Stimulated activated CD4-positive, alpha-beta T cell treated with anti-CD3 and anti-CD28 coated beads, TNF-alpha, amount 100 ng/mL, for 4 hours (primary cell): Measurements from ENCODE around the gene NDST1.

Experiments
- DNase-seq, 3 experiments: peaks; one replicate each; pipeline ENCODE4 v3.0.0-alpha.2; 2020; ENCODE audit warnings: low read depth in 3 of 3

Gene NDST1

DNA sequence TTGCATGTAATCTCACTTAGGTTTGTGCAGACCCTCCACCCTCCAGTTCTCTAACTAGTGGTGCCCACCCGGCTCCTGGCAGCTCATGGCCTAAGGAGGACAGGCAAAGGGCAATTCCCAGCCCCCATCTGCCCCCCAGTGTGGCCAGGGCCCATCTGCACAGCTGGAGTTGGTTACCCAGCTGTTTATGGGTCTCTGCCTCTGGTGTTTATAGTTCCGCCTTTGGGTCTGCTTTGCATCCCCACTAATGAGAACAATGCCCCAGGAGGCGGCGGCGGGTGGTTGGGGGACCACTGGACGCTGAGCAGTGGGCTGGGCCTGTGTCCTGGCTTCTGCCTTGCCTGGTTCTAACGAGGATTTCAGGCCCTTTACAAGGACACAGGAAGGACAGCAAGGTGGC is 62.4 kb downstream of the NDST1 start:
- DNase-seq = no peak

DNA sequence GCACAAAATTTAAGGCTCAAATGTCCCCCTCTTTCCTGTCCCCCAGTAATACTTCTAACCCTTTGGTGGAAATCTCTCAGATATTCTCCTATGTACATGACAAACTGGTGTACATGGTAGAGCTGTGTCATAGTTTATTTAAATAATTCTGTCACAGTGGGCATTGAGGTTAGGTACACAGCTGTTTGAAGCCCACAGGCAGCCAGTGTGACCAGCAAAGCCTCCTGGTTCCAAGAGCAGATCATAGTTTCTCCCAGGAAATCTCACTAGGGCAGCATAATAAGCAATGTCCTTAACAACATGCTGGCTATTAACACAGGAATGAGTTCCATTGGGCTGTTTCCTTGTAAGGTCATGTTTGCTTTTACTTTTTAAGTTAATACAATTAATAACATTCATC is 63.9 kb downstream of the NDST1 start:
- DNase-seq = no peak

DNA sequence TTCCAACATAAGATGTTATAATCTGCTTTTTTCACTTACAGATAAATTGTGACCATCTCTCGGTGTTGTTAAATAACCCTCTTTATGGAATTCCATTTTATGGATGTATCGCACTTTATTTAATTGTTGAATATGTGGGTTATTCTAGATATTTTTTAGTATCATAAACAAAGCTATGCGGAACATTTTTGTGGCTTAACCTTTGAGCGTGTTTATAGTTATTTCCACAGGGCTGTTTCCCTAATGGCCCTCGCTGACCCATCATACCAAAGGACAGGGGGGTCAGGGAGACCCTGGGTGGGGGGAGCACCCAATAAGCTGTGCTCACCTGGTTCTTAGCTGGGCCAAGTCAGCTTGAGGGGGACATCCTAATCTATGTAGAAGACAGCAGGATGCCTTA is 65.3 kb downstream of the NDST1 start:
- DNase-seq = no peak

DNA sequence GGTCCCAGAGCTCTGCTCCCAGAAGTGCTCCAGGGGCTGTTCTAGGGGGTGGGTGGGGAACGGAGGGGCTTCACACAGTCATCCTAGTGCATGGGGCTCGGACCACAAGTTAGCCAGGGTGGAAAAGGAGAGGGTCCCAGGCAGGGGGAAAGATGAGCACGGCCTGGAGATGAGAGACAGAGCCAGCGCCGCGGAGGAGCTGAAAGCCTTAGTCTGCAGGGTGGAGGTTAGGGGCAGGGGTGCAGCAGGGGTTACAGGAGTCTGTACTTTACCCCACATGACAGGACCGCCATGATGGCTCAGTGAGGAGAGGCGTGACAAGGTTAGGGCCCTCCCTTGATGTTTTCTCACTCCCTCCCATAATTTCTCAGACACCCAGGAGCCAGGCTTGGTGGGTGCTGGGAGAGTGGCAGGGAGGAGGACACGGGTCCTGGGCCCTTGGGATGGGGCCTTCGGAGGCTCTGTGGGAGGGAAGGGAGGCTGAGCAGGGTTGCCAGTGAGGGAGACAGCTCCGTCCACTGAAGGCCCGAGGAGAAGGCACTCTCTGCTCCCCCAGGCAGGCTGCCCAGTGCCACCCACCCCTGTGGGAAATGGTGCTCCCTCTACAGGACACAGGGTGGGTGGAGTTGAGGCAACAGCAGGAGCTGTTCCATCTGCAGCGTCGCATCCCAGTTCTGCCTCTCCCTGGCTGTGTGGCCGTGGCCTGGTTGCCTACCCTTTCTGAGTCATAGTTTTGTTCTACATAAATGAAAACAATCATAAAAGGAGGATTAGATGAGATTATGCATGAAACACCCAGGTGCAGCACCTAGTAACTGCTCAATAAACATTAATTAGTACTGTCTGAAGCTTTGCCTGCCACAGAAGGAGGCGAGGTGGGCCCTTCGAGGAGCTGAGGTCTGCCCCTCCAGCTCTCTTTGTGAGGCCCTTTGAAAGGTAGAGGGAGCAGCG is 66.2 kb downstream of the NDST1 start:
- no peak for DNase-seq

DNA sequence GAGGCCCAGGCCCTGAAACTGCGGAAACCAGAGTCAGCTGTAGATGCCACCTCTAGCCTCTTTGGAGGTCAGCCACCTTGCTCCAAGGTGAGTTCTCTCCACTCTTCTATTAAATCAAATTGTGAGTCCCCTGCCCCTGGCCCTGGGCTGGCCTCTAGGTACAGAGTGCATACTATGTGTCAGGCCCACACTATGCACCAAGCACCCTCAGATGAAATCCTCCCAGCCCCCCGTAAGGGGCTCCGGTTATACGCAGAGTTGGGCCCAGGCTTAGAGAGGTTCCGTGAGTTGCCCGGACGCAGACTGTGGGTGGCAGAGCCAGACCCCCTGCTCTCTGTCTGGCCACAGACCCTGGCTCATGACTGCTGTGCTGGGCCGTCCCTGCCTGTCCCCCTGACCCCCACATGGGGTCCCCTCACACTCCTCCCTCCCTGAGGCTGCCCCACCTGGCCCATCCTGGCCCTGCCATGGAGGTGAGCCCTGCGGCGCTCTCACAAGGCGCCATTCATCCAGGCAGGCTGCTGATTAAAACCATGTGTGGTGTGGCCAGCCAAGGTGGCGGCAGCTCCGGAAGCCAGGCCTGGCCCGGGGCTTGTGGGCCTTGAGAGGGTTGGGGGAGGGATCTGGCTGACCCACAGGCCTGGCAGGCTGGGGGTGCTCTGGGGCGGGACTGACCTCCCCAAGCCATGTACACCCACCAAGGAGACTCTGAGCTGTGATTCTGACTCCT is 67.1 kb downstream of the NDST1 start:
- no peak for DNase-seq

DNA sequence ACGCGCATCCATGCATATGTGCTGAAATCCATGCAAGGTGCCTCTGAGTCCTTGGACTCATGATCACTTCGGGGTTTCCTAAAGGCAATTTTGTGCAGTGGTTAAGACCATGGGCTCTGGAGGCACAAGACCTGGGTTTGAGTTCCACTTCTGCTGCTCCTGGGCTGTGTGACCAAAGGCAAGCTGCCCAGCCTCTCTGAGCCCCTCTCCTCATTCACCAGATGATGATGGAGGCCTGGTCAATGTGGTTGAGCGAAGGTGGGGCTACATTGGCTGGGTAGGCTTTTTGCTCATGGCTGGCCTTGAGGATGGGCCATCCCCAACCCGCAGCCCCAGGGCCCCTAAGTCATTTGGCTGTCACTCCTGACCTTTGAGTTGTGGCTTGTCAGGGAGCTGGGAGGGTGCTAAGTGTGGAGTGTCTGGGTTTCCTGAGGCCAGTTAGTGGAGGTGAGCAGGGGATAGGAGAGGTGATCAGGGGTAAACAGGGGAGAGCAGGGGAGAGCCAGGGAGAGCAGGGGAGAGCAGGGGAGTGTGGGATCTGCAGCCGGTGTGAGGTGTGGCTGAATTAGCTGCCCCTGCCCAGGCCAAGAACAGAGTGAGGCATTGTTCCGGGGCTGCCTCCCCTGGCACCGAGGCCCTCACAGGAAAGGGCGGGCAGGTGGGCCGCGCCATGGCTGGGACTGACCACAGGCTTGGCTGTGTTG is 68.0 kb downstream of the NDST1 start:
- no peak for DNase-seq

DNA sequence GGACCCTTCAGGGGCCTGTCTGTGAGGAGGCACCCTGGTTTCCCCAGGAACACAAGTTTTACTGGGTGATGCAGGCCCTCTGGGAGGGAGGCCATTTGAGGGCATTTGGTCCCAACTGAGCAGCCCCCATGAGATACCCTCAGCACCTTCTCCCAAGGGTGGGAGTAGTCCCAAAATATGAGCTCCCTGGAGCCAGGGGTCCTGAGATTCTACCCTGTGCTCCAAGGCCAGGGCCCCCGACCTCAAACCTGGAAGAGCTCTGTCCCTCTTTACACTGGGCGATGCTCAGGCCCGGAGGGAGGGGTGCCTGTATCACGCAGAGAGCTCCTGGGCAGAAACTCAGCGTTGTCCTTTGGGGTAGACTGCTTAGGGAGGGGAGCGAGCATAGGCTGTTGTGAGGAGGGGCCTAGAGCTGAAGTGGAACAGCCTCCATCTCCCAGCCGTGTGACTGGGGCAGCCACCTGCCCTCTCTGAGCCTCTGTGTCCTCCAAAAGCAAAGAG is 68.6 kb downstream of the NDST1 start:
- DNase-seq = no peak

DNA sequence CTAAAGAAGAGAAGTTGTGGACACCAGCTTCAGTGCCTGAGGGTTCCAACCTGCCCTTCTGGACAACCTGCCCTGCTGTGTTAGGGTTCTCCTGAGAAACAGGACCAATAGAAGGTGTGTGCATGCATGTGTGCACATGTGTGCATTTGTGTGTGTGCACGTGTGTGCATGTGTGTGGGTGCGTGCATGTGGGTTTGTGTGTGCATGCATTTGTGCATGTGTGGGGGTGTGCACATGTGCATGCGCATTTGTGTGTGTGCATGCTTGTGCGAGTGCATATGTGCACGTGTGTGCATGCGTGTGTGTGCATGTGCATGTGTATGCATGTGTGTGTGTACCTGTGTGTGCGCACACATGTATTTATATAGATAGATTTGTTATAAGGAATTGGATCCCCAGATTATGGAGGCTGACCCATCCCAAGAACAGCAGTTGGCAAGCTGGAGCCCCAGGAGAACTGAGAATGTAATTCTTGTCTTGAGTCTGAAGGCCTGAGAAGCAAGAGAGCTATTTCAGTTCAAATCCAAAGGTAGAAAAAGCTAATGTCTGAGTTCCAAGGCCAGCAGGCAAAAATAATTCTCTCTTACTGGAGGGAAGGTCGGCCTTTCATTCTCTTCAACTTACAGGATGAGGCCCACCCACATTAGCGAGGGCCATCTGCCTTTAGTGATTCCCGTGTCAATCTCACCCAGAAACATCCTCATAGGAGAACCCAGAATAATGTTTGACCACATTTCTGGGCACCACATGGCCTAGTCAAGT is 69.6 kb downstream of the NDST1 start:
- no peak for DNase-seq

DNA sequence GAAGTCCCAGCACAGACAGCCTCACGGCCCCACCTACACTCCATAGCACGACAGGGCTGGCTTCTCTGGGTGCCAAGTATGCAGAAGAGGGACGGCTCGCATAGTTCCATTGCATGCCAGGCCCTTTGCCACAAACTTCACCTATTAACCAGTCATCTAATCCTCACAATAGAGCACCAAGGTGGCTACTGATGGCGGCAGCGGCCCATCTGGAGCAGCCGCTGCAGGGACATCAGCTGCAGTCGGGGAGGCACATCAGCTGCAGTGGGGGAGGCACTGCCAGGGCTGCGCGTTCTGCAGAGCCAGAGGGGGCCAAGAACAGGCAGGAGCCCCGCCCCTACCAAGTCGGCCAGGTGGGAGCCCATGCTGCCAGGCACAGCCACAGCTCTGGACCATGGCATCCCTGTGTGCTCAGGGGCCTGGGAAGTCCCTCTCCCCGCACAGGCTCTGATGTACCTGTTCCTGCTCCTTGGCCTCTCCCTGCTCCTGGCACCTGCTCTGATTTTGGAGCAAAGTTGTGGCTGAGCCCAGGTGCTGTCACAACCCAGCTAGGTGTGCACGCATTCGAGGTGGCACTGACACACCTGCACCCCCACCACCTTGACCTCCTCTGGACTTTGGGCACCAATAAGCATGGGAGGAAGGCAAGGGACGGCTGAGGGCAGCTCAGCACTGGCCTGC is 71.0 kb downstream of the NDST1 start:
- no peak for DNase-seq

DNA sequence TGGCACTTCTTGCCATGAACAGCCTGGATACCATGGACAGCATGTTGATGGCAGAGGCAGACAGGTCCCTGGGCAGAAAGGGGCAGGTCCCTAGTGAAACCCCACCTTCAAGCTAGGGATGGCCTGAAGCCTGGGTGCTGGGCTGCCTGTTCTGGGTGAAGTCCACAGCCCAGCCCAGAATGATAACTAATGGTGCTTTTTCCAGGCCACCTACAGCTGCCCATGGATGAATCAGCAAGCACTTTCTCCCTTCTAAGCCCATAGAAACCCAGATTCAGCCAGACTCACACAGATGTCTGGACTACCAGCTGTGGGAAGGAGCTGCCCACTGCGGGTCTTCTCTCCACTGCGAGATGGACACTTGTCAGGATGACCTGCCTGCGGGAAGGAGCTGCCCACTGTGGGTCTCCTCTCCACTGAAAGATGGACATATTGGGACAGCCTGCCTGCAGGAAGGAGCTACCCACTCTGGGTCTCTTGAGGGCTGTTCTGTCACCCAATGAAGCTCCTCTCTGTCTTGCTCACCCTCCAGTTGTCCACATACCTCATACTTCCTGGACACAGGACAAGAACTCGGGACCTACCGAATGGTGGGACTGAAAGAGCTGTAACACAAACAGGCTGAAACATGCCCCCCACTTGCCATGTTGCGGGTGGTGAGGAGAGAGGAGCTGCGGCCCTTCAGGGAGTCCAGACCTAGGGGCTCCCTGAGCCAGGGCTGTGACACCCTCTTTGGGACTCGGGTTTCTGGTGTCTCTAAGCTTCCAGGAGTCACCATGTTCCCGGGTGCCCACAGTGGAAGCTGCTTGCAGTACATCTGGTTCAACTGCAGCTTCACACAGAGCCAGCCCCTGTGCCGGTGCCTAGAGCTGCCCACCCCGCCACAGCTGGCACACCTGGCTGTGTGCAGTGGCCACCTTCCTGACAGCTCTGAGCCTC is 71.8 kb downstream of the NDST1 start:
- DNase-seq = no peak

DNA sequence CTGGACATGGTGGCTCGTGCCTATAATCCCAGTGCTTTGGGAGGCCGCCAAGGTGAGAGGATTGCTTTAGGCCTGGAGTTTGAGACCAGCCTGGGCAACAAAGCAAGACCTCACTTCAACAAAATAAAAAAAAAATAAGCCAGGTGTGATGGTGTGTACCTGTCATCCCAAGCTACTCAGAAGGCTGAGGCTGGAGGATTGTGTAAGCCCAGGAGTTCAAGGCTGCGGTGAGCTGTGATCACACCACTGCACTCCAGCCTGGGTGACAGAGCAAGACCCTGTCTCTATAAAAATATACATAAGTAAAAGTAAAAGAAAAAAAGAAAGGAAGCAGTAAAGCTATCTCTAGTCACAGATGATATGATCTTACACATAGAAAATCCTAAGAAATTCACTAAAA is 73.0 kb downstream of the NDST1 start:
- no peak for DNase-seq

DNA sequence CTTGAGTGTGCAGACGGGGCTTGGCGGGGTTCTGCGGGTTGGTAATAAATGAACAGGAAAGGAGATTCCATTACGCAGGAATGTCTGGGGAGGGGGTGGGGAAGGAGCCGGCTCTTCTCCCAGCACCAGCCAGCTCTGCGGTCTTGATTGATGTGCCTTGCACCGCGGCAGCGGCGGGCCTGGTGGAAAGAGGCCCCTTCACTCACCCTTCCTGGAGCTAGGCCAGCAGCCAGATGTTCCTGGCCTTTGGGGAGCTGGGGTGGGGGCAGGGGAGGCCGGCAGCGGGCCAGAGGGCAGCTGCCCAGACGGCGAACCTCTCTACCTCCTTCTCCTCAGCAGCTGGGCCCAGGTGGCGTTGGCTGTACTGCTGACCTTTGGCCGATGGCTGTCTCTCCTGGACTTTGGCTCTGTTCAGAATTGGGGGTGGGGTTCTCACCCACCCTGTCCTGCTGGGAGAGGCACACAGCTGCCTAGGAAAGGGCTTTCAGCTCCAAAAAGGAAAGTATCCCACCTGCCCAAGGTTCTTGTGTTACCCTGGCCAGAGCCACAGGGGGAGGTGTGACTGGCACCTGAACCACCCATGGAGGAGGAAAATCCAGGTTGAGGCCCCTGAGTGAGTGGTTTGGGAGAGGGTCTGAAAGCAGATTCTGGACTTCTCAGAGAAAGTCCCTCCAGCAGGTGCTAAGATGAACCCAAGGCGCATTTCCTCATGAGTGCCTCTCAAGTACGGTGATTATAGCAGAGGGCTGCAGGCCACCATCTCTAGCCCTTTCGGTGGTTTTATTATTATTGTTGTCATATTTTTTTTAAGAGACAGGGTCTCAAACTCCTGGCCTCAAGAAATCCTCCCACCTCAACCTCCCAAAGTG is 74.5 kb downstream of the NDST1 start:
- DNase-seq = no peak

DNA sequence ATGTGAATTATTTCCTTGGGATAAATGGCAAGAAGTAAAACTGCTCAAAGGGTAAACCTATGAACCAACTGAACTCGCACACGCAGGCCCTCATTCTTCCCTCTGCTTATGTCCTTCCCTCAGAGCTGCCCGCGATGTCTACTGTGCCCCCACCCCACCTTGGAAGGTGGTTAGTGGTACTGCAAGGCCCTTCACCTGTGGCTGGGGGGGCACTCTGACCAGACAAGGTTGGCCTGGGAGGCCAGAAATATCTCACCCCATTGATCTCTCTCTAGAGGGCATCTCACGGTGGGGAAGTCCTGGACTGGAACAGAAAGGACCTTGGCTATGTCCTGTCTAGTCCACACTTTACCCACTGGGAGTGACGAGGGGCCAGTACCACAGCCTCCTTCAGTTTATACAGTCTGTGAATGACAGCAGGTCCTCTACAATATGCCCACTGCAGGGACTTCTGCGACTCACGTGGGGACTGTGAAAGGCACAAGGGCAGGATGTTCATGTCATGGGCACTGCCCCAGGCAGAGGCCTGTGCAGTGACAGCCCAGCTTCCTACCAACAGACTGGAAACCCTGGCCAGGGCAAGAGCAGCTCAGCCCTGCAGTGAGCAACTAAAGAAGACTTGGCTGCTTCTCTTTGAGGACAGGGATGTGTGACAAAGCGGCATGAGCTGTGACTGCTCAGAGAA is 75.8 kb downstream of the NDST1 start:
- no peak for DNase-seq

DNA sequence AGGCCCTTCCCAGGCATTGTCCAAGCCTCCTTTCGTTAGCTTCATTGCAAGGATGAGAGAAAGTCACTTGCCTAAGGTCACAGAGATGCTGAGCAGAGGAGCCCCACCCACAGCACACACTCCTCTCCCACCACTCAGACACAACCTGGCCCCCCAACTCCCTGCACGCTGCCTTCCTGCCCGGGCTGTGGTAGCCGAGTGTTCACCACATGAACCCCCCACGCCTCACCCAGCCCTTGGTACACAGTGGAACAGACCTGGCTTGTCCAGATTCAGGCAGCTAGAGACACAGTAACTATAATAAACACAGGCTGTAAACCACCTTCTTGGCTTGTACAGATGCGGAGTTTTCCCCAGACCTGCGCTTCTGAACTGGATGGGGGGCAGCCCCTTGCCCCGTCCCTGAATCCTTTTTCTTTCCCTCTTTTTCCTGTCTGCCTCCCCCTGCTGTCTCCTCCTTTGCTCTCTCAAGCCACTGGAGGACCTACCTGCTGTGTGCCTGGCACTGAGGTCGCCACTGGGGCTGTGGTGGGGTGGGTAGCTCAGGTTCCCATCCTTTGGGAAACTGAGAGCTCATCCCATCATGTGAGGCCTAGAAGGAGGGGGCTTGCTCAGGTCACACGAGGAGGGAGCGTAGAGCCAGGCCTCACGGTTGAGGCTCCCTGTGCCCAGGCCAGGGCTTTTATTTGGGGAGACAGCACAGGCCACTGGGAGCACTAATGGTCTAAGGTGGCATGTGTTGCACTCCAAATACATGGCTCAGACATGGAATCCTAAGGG is 76.8 kb downstream of the NDST1 start:
- no peak for DNase-seq

DNA sequence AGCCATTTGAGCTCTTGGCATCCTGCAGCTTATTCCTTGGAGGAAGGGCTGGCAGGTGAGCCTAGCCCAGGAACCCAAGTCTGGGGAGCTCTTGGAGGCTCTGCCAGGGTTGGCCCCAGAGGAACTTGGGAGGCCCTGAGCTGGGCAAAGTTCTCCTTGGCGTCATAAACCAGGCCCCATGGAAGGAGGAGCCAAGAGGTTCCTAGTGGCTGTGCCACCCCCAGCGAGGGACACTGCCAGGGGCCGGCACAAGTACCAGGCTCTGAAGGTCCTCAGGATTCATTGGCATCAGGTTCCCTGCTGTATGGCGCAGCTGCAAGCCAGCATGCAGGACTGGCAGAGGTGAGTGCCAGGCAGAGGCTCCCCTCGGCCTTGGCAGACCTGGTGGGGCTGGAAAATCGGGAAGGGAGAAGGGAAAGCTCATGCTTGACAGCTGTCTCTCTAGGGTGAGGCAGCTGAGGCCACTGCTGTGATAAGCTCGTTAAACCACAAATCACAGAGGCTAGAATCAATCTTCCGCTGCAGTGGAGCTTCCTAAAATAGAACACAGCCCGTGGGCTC is 77.9 kb downstream of the NDST1 start:
- DNase-seq = no peak

DNA sequence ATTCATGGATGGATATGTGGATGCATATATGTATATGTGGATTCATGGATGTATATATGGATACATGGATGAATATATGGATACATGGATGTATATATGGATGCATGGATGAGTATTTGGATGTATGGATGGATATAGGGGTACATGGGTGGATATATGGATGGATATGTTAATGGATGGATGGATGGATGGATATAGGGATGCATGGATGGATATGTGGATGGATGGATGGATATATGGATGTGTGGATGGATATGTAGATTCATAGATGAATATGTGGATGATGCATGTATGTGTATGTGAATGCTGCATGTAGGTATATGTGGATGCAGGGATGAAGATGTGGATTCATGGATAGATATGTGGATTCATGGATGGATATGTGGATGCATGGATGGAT is 79.1 kb downstream of the NDST1 start:
- DNase-seq = no peak
